GM21447 (cell line): Measurements from ENCODE around the gene PCNX2.

ENCODE experiments used
- ATAC-seq: cut with Tn5 transposase; IDR thresholded peaks from one replicate; pipeline ENCODE4 v1.9.1; 2021; ENCODE audit not compliant: unreplicated experiment

Gene PCNX2

GRCh38 chr1:233320023-233320422, 24.5 kb upstream of the PCNX2 start:
- ATAC-seq: no peak

- no peak for ATAC-seq
Measured at GRCh38 chr1:233319272-233319671, 23.7 kb upstream of the PCNX2 start.

DNA sequence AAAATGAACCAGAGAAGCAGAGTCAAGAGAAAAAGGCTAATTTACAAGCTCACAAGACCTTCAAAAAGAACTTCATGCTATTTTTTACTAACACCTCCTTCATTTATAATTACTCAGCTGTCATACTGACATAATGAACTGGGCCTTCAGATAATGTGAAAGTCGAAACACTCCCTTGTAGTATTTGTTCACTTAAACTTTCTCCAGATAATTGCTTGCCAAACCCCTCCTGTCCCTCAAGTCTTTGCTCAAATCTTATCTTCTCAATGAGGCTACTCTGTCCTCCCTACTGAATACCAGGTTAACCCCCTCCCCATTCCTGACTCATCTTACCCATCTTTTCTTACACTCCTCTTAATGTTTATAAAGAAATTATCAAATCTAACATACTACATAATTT, 20.9 kb upstream of the PCNX2 start:
- ATAC-seq: no peak

DNA sequence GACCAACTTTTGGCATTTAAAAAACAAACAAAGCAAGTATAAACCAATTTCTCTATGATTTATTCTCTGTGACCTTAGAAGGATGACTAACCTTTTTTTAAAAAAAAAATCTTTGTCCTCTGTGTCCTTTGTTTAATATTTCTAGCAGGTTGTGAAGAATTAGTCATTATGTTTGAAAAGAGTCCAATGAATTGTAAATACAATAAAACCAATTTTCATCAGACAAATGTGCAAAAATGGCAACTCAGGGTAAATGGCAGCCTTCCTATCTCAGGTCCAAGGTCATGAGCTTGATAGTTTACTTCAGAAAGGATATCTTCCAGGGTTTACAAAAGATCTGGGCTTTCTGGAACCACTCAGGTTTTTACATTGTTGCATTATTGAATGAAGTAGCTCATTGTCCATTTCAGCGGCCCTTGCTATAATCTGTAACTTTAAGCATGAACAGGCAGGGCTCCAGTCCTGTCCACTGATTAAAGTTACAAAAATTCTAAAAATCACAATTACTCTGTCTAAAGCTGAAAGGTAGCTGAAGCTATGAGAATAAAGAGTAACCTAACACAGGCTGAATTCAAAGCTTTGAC, 20.3 kb upstream of the PCNX2 start:
- ATAC-seq: no peak

- no peak for ATAC-seq
Measured at GRCh38 chr1:233313434-233314155, 18.1 kb upstream of the PCNX2 start.

DNA sequence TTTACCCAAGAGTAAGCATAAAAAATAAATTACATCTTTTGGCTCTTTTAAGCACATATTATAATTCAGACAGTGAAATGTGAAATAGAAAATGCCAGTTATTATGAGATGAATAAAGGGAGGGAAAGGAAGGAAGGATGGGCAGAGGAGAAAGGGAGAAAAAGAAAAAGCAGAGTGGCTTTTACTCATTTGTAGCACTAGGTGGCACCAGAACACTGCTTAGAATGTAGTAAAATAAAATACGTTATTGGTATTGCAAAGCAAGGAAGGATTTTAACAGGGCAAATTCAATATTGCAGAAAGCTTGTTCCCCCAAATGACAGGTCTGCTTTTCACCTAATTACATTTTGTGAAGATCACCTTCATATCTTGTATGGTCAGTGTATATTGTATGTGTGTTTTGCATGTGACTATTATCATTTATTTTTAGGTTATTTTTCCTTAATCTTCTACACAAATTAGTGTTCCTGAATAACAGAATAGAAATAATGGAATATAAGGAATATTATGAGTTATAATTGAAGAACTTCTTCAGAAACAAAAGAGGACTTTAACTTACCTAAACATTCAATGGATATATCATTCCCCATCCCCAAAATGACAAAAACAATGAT, 9.1 kb upstream of the PCNX2 start:
- no peak for ATAC-seq

GRCh38 chr1:233300326-233300725, 4.8 kb upstream of the PCNX2 start:
- no peak for ATAC-seq

- no peak for ATAC-seq
Measured at GRCh38 chr1:233299450-233299849, 3.9 kb upstream of the PCNX2 start.

GRCh38 chr1:233295975-233296322, 424 bp upstream of the PCNX2 start:
- no peak for ATAC-seq

GRCh38 chr1:233294913-233295236, 650 bp downstream of the PCNX2 start:
- ATAC-seq: peak; percentile 64

- ATAC-seq: no peak
Measured at GRCh38 chr1:233293556-233294446, 1.7 kb downstream of the PCNX2 start.

- ATAC-seq: no peak
Measured at GRCh38 chr1:233290396-233291034, 5.0 kb downstream of the PCNX2 start.

DNA sequence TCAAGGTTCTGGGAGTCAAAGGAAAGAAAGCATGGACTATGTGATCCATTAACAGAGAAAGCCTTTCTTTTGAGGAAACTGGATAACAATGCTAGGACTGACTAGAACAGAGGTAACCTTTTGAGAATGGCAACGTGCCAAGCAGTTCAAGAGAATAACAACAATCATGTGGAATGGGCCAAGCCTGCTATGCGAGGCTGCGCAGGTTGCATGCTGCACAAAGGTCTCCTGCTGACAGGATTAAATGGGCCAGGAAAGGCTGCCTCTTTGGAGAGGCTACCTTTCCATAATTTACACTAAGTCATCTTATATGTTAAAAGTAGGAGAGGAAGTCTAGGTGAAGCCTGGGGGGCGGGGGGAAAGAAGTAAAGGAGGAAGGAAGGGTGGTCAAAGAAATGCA, 5.8 kb downstream of the PCNX2 start:
- ATAC-seq: no peak

- no peak for ATAC-seq
Measured at GRCh38 chr1:233282582-233282886, 13.0 kb downstream of the PCNX2 start.

- peak; percentile 94 for ATAC-seq
Measured at GRCh38 chr1:233281711-233282581, 13.6 kb downstream of the PCNX2 start.

DNA sequence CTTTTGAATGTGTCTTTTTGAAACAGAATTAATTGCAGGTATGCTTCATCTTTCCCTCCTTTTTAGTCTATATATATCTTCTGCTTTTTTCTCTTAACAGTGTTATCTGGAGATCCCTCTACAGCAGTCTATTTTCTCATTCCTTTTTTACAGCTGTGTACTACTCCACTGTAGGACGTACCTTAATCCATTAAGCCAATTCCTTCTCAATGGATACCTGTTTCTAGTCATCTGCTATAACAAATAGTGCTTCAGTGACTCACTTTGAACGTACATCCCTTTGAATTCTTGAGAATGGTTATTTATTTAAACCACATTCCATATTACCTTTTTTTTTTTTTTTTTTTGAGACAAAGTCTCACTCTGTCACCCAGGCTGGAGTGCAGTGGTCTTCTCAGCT, 15.6 kb downstream of the PCNX2 start:
- no peak for ATAC-seq

GRCh38 chr1:233278631-233279030, 16.9 kb downstream of the PCNX2 start:
- no peak for ATAC-seq

DNA sequence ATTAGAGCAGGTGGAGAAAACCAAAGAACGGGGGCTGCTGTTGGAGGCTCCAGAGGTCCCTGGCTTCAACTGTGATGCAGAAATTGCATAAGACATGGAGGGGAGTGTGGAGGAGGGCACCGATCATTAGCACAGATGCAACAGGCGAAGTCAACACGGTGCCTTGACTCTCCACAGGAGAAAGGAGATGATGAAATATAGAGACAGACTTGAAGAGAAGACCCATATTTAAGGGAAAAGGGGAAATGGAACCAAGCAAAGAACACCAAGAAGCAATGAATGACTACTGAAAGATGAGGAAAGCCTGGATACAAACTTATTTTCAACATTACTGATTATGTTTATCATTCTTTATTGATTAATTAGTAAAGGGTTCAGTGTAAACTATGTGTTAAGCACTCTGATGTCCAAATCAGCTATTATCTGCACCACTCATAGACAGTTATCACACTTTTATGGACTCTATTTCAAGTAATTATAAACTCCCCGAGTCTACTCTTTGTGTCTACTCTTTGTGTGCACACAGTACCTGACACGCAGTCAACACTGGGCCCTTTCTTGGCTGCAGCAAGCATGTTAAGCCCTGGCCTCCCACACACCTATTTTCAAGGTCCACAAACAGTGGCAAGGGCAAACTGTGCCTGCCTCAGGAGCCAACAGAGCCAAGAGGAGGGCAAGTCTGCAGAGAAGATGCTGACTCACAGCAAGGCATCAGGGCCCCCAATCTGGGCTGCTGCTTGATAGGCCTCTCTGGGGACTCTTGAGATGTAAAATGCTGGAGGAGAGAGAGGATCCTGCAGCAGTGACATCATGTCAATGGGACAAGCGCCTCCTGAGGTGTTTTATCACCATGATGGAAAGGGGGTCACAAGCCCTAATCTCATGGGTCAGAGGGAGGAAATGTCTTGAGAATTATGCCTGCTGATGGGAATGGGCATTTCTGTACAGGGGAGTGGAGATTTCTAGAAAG, 17.6 kb downstream of the PCNX2 start:
- ATAC-seq: no peak

- ATAC-seq: no peak
Measured at GRCh38 chr1:233269656-233270055, 25.9 kb downstream of the PCNX2 start.
